K562 (cell line): ENCODE measurements around the gene USH1G. TPM values are rescaled to one million over a fixed set of nuclear protein-coding genes. Genes with fewer than 3 reads are reported as not detected.

Experiments
- ATAC-seq: fragments of 200-7000 bp; cut with Tn5 transposase; 3 replicates; pipeline ENCODE4 v1.9.1; 2020; ENCODE audit warnings: moderate library complexity
- BruUV-seq: library from RNA; stranded (reverse); fragments of 400-500 nt; replicated peaks from 2 replicates; lab custom pipeline; 2021; lab: Mats Ljungman, UMichigan
- CTCF ChIA-PET: fragments of 300-600 bp; formaldehyde crosslinking; extraction: SDS; loops from one replicate; lab custom pipeline; 2021; ENCODE audit warnings: low intra/inter-chr PET ratio; lab: Yijun Ruan, JAX
- POLR2A ChIA-PET: fragments of 300-600, 350-650 bp; sonication (Branson Sonifier 250); formaldehyde crosslinking; extraction: SDS; loops from one replicate; lab custom pipeline; 2021; ENCODE audit warnings: antibody characterized with exemption, inconsistent platforms; lab: Yijun Ruan, JAX
- DNase-seq, 4 experiments: peaks; one replicate each; pipeline versions ENCODE4 v3.0.0 to v3.0.0-alpha.2; 2011 to 2018; ENCODE audit warnings: low spot score in 3 of 4, mixed read lengths in 3 of 4; ENCODE audit errors: extremely low read depth in 1 of 4
- FAIRE-seq: peaks from 2 replicates; lab custom pipeline; 2011; peaks lifted over from hg19 to GRCh38; lab: Jason Lieb, UNC
- H2AFZ ChIP-seq: 2 replicates; pipeline ENCODE4 v1.6.0; 2011; ENCODE audit warnings: low read depth, low read length, control low read depth, inconsistent platforms
- H3K27ac ChIP-seq: fragments of 200-600 bp; 3 replicates; pipeline ENCODE4 v1.8.0; 2011; ENCODE audit warnings: low read depth, mild to moderate bottlenecking, control low read depth, inconsistent platforms, low read length, moderate library complexity, mixed read lengths; ENCODE audit errors: extremely low read depth
- H3K27me3 ChIP-seq, 2 experiments: fragments of 300-600 bp in 1 of 2; 2 replicates in 1 of 2; 3 replicates in 1 of 2; pipeline versions ENCODE4 v1.6.0 to v1.8.0; 2011; ENCODE audit warnings: inconsistent platforms in 2 of 2, low read length in 2 of 2, mild to moderate bottlenecking in 1 of 2, mixed read lengths in 1 of 2, moderate library complexity in 1 of 2; ENCODE audit not compliant: control insufficient read depth in 2 of 2, insufficient read depth in 2 of 2
- H3K36me3 ChIP-seq: fragments of 300-600 bp; 3 replicates; pipeline ENCODE4 v1.8.0; 2011; ENCODE audit warnings: mild to moderate bottlenecking, low read length, inconsistent platforms; ENCODE audit not compliant: control insufficient read depth, insufficient read depth
- H3K4me1 ChIP-seq, 2 experiments: fragments of 200-600 bp in 1 of 2; replicated peaks in 1 of 2; 2 replicates in 1 of 2; 3 replicates in 1 of 2; pipeline versions ENCODE4 v1.5.1 to v1.8.0; 2011; ENCODE audit warnings: inconsistent platforms in 2 of 2, low read length in 2 of 2, mild to moderate bottlenecking in 1 of 2, mixed read lengths in 1 of 2, moderate library complexity in 1 of 2; ENCODE audit not compliant: control insufficient read depth in 2 of 2, insufficient read depth in 2 of 2
- H3K4me2 ChIP-seq: 2 replicates; pipeline ENCODE4 v1.6.1; 2011; ENCODE audit warnings: low read length, control low read depth, inconsistent platforms, mixed read lengths; ENCODE audit not compliant: insufficient read depth
- H3K4me3 ChIP-seq: fragments of 200-600 bp; sonication (generic), shearing (Covaris generic); 2 replicates; pipeline ENCODE4 v1.5.1; 2016; ENCODE audit warnings: control low read depth, inconsistent platforms
- H3K79me2 ChIP-seq: fragments of 200-600 bp; 3 replicates; pipeline ENCODE4 v1.8.0; 2011; ENCODE audit warnings: low read length, inconsistent platforms; ENCODE audit not compliant: control insufficient read depth, insufficient read depth
- H3K9ac ChIP-seq, 2 experiments: 2 replicates each; pipeline versions ENCODE4 v1.6.0 to v1.6.1; 2011; ENCODE audit warnings: low read depth in 2 of 2, low read length in 2 of 2, control low read depth in 1 of 2, inconsistent platforms in 1 of 2, mild to moderate bottlenecking in 1 of 2, mixed read lengths in 1 of 2; ENCODE audit not compliant: insufficient read depth in 1 of 2
- H3K9me1 ChIP-seq: one replicate; pipeline ENCODE4 v1.6.0; 2011; ENCODE audit warnings: inconsistent platforms, mild to moderate bottlenecking, low read length, moderate library complexity; ENCODE audit not compliant: control insufficient read depth, insufficient read depth
- H3K9me3 ChIP-seq: replicated peaks from 2 replicates; pipeline ENCODE4 v1.5.1; 2011; ENCODE audit warnings: low read depth, low read length, inconsistent platforms; ENCODE audit not compliant: control insufficient read depth, insufficient read depth
- H4K20me1 ChIP-seq: replicated peaks from 2 replicates; pipeline ENCODE4 v1.6.1; 2011; ENCODE audit warnings: low read length, inconsistent platforms, mixed read lengths; ENCODE audit not compliant: control insufficient read depth, insufficient read depth
- ARNT ChIP-seq, 2 experiments: fragments of 450-650 bp; IDR thresholded peaks; 2 replicates each; pipeline ENCODE4 v1.6.1; 2016; ENCODE audit warnings: mild to moderate bottlenecking in 1 of 2
- ELK3 ChIP-seq: fragments of 450-650 bp; formaldehyde crosslinking; IDR thresholded peaks from 2 replicates; pipeline ENCODE4 v1.4.0; 2020; ENCODE audit warnings: mild to moderate bottlenecking
- ETS1 ChIP-seq: conservative IDR thresholded peaks from 2 replicates; pipeline ENCODE4 v1.6.1; 2011; ENCODE audit warnings: low read depth, mild to moderate bottlenecking, low read length; ENCODE audit not compliant: control insufficient read depth
- GABPB2 ChIP-seq: fragments of 250-450 bp; sonication (Bioruptor Pico); conservative IDR thresholded peaks from 2 replicates; pipeline ENCODE4 v1.5.1; 2021; ENCODE audit warnings: mild to moderate bottlenecking
- NR2C1 ChIP-seq, 2 experiments: fragments of 450-650 bp; IDR thresholded peaks; 2 replicates each; pipeline ENCODE4 v1.6.1; 2017; ENCODE audit warnings: mild to moderate bottlenecking in 2 of 2, antibody characterized with exemption in 1 of 2, inconsistent platforms in 1 of 2, missing compliant biosample characterization in 1 of 2, missing genetic modification characterization in 1 of 2
- REST ChIP-seq, 2 experiments: fragments of 450-650 bp; formaldehyde crosslinking in 1 of 2; IDR thresholded peaks; 2 replicates each; pipeline versions ENCODE4 v1.4.0 to v1.6.1; 2014 to 2020; ENCODE audit warnings: mild to moderate bottlenecking in 2 of 2, borderline replicate concordance in 1 of 2, low read depth in 1 of 2
- ZFP30 ChIP-seq: fragments of 250-450 bp; sonication (Bioruptor Pico); IDR thresholded peaks from 2 replicates; pipeline ENCODE4 v1.8.0; 2022; ENCODE audit warnings: moderate library complexity, mild to moderate bottlenecking, inconsistent platforms, borderline replicate concordance
- ZNF239 ChIP-seq: fragments of 250-450 bp; sonication (Bioruptor Pico); IDR thresholded peaks from 2 replicates; pipeline ENCODE4 v1.4.0; 2020; ENCODE audit warnings: mild to moderate bottlenecking
- WGBS: fragments of 100-300 bp; shearing (Covaris generic); methylation state at CpG from one replicate; pipeline ENCODE4 v1.1.6; 2016; ENCODE audit warnings: low coverage, mixed read lengths; ENCODE audit not compliant: insufficient coverage; ENCODE audit errors: missing lambda C conversion rate; 5-methylcytosine and 5-hydroxymethylcytosine counted together
- in situ Hi-C: fragments of 300-500 bp; cut with MboI; formaldehyde crosslinking; loops from 4 replicates; pipeline ENCODE4 v1.15.0; 2018; ENCODE audit warnings: inconsistent platforms, mixed read lengths
- intact Hi-C: fragments of 100-400 bp; cut with micrococcal nuclease; formaldehyde crosslinking; loops from 2 replicates; pipeline ENCODE4 v1.14.2; 2022
- polyA plus RNA-seq, 8 experiments: library from polyadenylated mRNA; depleted of rRNA in 4 of 8; stranded (reverse) in 5 of 8; unstranded in 3 of 8; fragments of >200 nt; fragmentation: Nextera tagmentation in 2 of 8; fragmentation: Illumina TruSeq in 1 of 8; extraction: Ambion mirVana in 2 of 8; extraction: Trizol in 1 of 8; gene quantifications; 2 replicates each; pipeline versions ENCODE4 v1.2.1 to v1.2.3, GENCODE V29; 2011 to 2014; ENCODE audit warnings: inconsistent platforms in 1 of 8, missing spikeins in 1 of 8
- total RNA-seq, 7 experiments: library from RNA; depleted of rRNA in 6 of 7; stranded (reverse); fragments of >200 nt in 6 of 7; fragmentation: Illumina TruSeq in 2 of 7; extraction: Trizol in 2 of 7; gene quantifications; 2 replicates each; pipeline versions ENCODE4 v1.2.1 to v1.2.3, GENCODE V29; 2011 to 2021; ENCODE audit warnings: low replicate concordance in 1 of 7

Gene USH1G
- total and polyA plus RNA-seq, 9 of the 15 experiments (the other 6 are each of a cell fraction or from before 2014, with no cell fraction given), result 0.22 to 1.00 (median 0.64) TPM; not detected in 2

GRCh38 chr17:74873037-74873873 is 49.8 kb downstream of the USH1G start:
- POLR2A ChIA-PET, result interaction anchor here (0.6 to 4.2 kb wide), 26 partner anchors 8 to 1077 kb away, joined by 3 to 62 read pairs (median 4); partner anchors contain the start of genes ATP5PD, GRIN2C, HID1 and KCTD2
- peak overlapping the region; percentile 90 to 97 for H3K9ac ChIP-seq
- H3K36me3 ChIP-seq, result peaks cover 16% of the 10 kb centered on the region; the same call in 1 of the 3 replicates
- ATAC-seq (peak; percentile 79), FAIRE-seq (peak; percentile 98), DNase-seq (peak; percentile 94 to 100 (median 98))
- peaks cover 68 to 69% of the 10 kb centered on the region in 2 experiments for H3K4me1 ChIP-seq
- TSS peak; percentile 96 for BruUV-seq
- H3K4me3 ChIP-seq, result peak overlapping the region; percentile 72
- CTCF ChIA-PET, result no interaction called here
- H3K27ac ChIP-seq, result peak overlapping the region; percentile 95
- 1% methylated on average over 47 of the region's 55 CpGs for WGBS
- H2AFZ ChIP-seq, result peak overlapping the region; percentile 63
- no peaks in the 10 kb centered on the region; the same call in 1 of the 2 replicates for H4K20me1 ChIP-seq
- in situ Hi-C loops, result no loop called here
- H3K27me3 ChIP-seq, result no peaks in the 10 kb centered on the region
- no peaks in the 10 kb centered on the region for H3K9me1 ChIP-seq
- peak overlapping the region; percentile 90 for H3K4me2 ChIP-seq
- intact Hi-C loops, result loop anchor here (10.0 kb wide), 1 partner anchor 162 kb away; no protein-coding TSS in a partner anchor
- peaks cover 21% of the 10 kb centered on the region for H3K79me2 ChIP-seq
- no peaks in the 10 kb centered on the region for H3K9me3 ChIP-seq
- TF ChIP-seq ELK3 (CRISPR knock-in tag), result 0 out of 2 replicates have a peak, but pooled peaks have one; percentile 12
- peak; percentile 60; the same call in 1 of the 2 replicates for TF ChIP-seq NR2C1 (IDR thresholded peaks at IDR 0.05)
- no peak; the same call in 1 of the 2 replicates for TF ChIP-seq NR2C1 (tag; IDR thresholded peaks at IDR 0.05)
- TF ChIP-seq GABPB2 (CRISPR knock-in tag), result no peak
- no peak for TF ChIP-seq ZNF239 (CRISPR knock-in tag)
- no peak for TF ChIP-seq ZFP30 (CRISPR knock-in tag)
- TF ChIP-seq ETS1, result peak; percentile 66; the same call in 1 of the 2 replicates
- peak; percentile 92 for TF ChIP-seq REST (IDR thresholded peaks at IDR 0.05; ENCODE audit: borderline replicate concordance)
- peak; percentile 81; the same call in 1 of the 2 replicates for TF ChIP-seq REST (CRISPR knock-in tag; IDR thresholded peaks at IDR 0.05; ENCODE audit: low read depth)
- no peak for TF ChIP-seq ARNT (IDR thresholded peaks at IDR 0.05)
